Endothelial cell of umbilical vein (primary cell): ENCODE measurements around the gene ANKRD50. TPM values are rescaled to one million over a fixed set of nuclear protein-coding genes. Genes with fewer than 3 reads are reported as not detected.

Experiments used
- BruUV-seq: library from RNA; stranded (reverse); fragments of 400-500 nt; replicated peaks from 2 replicates; lab custom pipeline; 2021; lab: Mats Ljungman, UMichigan
- CTCF ChIA-PET: fragments of 300-600, 350-600 bp; sonication (Branson Sonifier 250); formaldehyde crosslinking; loops from one replicate; lab custom pipeline; 2021; ENCODE audit warnings: antibody characterized with exemption, inconsistent platforms; lab: Charles Lee
- POLR2A ChIA-PET: fragments of 300-600, 350-600 bp; sonication (Branson Sonifier 250); formaldehyde crosslinking; loops from one replicate; lab custom pipeline; 2021; ENCODE audit warnings: antibody characterized with exemption, inconsistent platforms; lab: Charles Lee
- DNase-seq: peaks from one replicate; pipeline ENCODE4 v3.0.0-alpha.2; 2011; ENCODE audit warnings: low read depth, low spot score
- FAIRE-seq: peaks from 2 replicates; lab custom pipeline; 2011; peaks lifted over from hg19 to GRCh38; lab: Jason Lieb, UNC
- H2AFZ ChIP-seq: 2 replicates; pipeline ENCODE4 v1.6.0; 2012; ENCODE audit warnings: low read depth, low read length, control low read depth, inconsistent platforms
- H3K27ac ChIP-seq: 2 replicates; pipeline ENCODE4 v1.5.1; 2011; ENCODE audit warnings: low read depth, mild to moderate bottlenecking, control low read depth, low read length, moderate library complexity; ENCODE audit not compliant: insufficient read depth
- H3K27me3 ChIP-seq, 2 experiments: 2 replicates each; pipeline versions ENCODE4 v1.6.0 to v1.6.1; 2011; ENCODE audit warnings: low read length in 2 of 2, mixed read lengths in 1 of 2; ENCODE audit not compliant: control insufficient read depth in 2 of 2, insufficient read depth in 2 of 2
- H3K36me3 ChIP-seq, 2 experiments: 2 replicates in 1 of 2; 3 replicates in 1 of 2; pipeline ENCODE4 v1.5.1; 2011; ENCODE audit warnings: low read length in 2 of 2, mild to moderate bottlenecking in 1 of 2, moderate library complexity in 1 of 2; ENCODE audit not compliant: control insufficient read depth in 2 of 2, insufficient read depth in 2 of 2; ENCODE audit errors: extremely low read depth in 1 of 2
- H3K4me1 ChIP-seq: 3 replicates; pipeline ENCODE4 v1.5.1; 2011; ENCODE audit warnings: mild to moderate bottlenecking, low read length; ENCODE audit not compliant: control insufficient read depth, insufficient read depth; ENCODE audit errors: extremely low read depth
- H3K4me2 ChIP-seq: 2 replicates; pipeline ENCODE4 v1.6.1; 2011; ENCODE audit warnings: low read length, control low read depth, mixed read lengths; ENCODE audit not compliant: insufficient read depth
- H3K4me3 ChIP-seq, 3 experiments: fragments of 200-600 bp in 1 of 3; sonication (generic), shearing (Covaris generic) in 1 of 3; replicated peaks in 1 of 3; 2 replicates each; pipeline ENCODE4 v1.5.1; 2011 to 2016; ENCODE audit warnings: control low read depth in 3 of 3, low read length in 3 of 3, mild to moderate bottlenecking in 2 of 3, inconsistent platforms in 1 of 3, low read depth in 1 of 3, moderate library complexity in 1 of 3; ENCODE audit not compliant: insufficient read depth in 1 of 3
- H3K79me2 ChIP-seq: 2 replicates; pipeline ENCODE4 v1.6.0; 2012; ENCODE audit warnings: low read length, inconsistent platforms; ENCODE audit not compliant: control insufficient read depth, insufficient read depth
- H3K9ac ChIP-seq: replicated peaks from 2 replicates; pipeline ENCODE3; 2011; ENCODE audit warnings: low read length, control low read depth; ENCODE audit not compliant: insufficient read depth; ENCODE audit errors: extremely low read depth
- H3K9me1 ChIP-seq: replicated peaks from 3 replicates; pipeline ENCODE4 v1.6.0; 2011; ENCODE audit warnings: mild to moderate bottlenecking, low read length; ENCODE audit not compliant: control insufficient read depth, insufficient read depth; ENCODE audit errors: extremely low read depth
- H3K9me3 ChIP-seq: replicated peaks from 2 replicates; pipeline ENCODE4 v1.5.1; 2012; ENCODE audit warnings: low read length, inconsistent platforms; ENCODE audit not compliant: control insufficient read depth, insufficient read depth
- H4K20me1 ChIP-seq: replicated peaks from 2 replicates; pipeline ENCODE3; 2011; ENCODE audit warnings: mild to moderate bottlenecking, low read length; ENCODE audit not compliant: control insufficient read depth, insufficient read depth; ENCODE audit errors: extremely low read depth
- CTCF ChIP-seq, 2 donors: IDR thresholded peaks; 1 replicate in 1 of 2; 2 replicates in 1 of 2; pipeline ENCODE4 v1.5.1; 2011; ENCODE audit warnings: low read length in 2 of 2, mild to moderate bottlenecking in 2 of 2, moderate library complexity in 2 of 2, control low read depth in 1 of 2, inconsistent platforms in 1 of 2, low read depth in 1 of 2; ENCODE audit not compliant: insufficient read depth in 1 of 2; ENCODE audit errors: extremely low read depth in 1 of 2
- EZH2 ChIP-seq: IDR thresholded peaks from 2 replicates; pipeline ENCODE4 v1.6.1; 2012; ENCODE audit warnings: borderline replicate concordance, low read depth, mild to moderate bottlenecking, moderate library complexity, low read length, inconsistent platforms; ENCODE audit not compliant: severe bottlenecking
- FOS ChIP-seq: IDR thresholded peaks from 2 replicates; pipeline ENCODE4 v1.6.1; 2011; ENCODE audit warnings: mild to moderate bottlenecking, low read length, moderate library complexity, borderline replicate concordance; ENCODE audit not compliant: insufficient read depth
- GATA2 ChIP-seq: IDR thresholded peaks from 2 replicates; pipeline ENCODE4 v1.7.0; 2011; ENCODE audit warnings: low read depth, mild to moderate bottlenecking, moderate library complexity, mixed read lengths, low read length; ENCODE audit not compliant: insufficient read length, insufficient read depth
- JUN ChIP-seq: IDR thresholded peaks from 2 replicates; pipeline ENCODE4 v1.6.1; 2011; ENCODE audit warnings: borderline replicate concordance, low read depth; ENCODE audit not compliant: insufficient read length, insufficient read depth
- MYC ChIP-seq: IDR thresholded peaks from one replicate; pipeline ENCODE4 v1.6.1; 2011; ENCODE audit warnings: mild to moderate bottlenecking, low read depth, low read length
- POLR2A ChIP-seq: IDR thresholded peaks from 2 replicates; pipeline ENCODE4 v1.6.1; 2012; ENCODE audit warnings: low read depth, mild to moderate bottlenecking, control low read depth, low read length
- POLR2AphosphoS5 ChIP-seq: IDR thresholded peaks from 2 replicates; pipeline ENCODE4 v1.6.1; 2012; ENCODE audit warnings: low read depth, mild to moderate bottlenecking, control low read depth, low read length, moderate library complexity; ENCODE audit not compliant: insufficient read depth
- dilution Hi-C: fragments of 300-500 bp; cut with MboI; formaldehyde crosslinking; loops from one replicate; pipeline ENCODE4 v1.15.0; 2019; ENCODE audit warnings: low sequenced_read_pairs; ENCODE audit not compliant: extremely low pct_ligation_motif_present
- intact Hi-C: fragments of 100-400 bp; cut with micrococcal nuclease; formaldehyde crosslinking; loops from one replicate; pipeline ENCODE4 v1.10.0; 2022
- polyA plus RNA-seq, 4 experiments: library from polyadenylated mRNA; depleted of rRNA in 3 of 4; stranded (reverse) in 3 of 4; unstranded in 1 of 4; fragments of >200 nt; gene quantifications; 2 replicates each; pipeline versions ENCODE4 v1.2.1 to v1.2.3, GENCODE V29; 2011 to 2012; ENCODE audit warnings: missing spikeins in 1 of 4
- total RNA-seq: library from RNA; stranded (reverse); gene quantifications from 2 replicates; pipeline ENCODE4 v1.2.3, GENCODE V29; 2021
- TF ChIP-seq, protein P1 (sequence below): IDR thresholded peaks from 2 replicates; pipeline ENCODE4 v1.6.1; 2011; ENCODE audit not compliant: insufficient read depth, insufficient read length

ANKRD50 gene
- total and polyA plus RNA-seq, 2 donors (not counting 3 experiments of a cell fraction or from before 2014, with no cell fraction given): 24.5 to 63.6 TPM

DNA sequence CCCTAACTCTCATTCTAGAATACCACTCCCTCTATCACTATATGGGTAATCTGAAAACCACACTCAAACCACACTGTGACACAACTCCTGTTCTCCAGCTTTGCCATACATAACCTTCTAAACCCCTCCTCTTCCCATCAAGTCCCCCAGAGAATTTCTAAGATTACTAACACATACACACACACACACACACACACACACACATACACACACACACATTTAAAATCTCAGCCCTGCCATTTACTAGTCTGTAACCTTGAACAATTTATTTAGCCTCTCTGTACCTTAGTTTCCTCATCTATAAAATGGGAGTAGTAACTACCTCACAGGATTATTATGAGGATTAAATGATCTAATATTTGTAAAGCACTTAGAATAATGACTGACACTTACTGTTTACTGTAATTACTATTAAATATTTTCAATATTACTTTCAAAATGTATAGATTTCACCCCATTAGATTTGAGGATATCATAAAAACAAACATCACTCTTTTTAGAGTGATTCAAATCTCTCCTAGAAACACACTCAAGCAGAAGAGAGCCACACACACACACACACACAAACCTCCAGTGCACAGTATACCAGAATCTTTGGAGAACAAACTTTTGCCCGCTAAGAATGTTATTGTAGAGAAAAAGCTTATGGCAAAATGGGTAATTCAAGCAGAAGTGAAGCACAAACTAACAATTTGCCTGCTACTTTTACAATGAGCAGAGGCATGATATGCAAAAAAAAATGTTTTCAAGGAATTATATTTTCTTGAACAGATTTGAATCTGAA, 3.8 kb downstream of the ANKRD50 start:
- Histone ChIP-seq H3K27me3 (no peaks in the 10 kb centered on the region), H3K9me3 (no peaks in the 10 kb centered on the region), H3K79me2 (peaks cover 87% of the 10 kb centered on the region), H3K4me2 (peak overlapping the region; percentile 100), H3K27ac (peak overlapping the region; percentile 94), H2AFZ (no peak overlapping the region), H3K4me1 (peaks cover 52% of the 10 kb centered on the region), H3K4me3 (peak overlapping the region; percentile 62 to 97 (median 78)), H3K36me3 (peaks cover 0 to 19% of the 10 kb centered on the region in 2 experiments), H3K9ac (peak overlapping the region; percentile 99), H4K20me1 (peaks cover 24% of the 10 kb centered on the region), H3K9me1 (peaks cover 1% of the 10 kb centered on the region)
- FAIRE-seq (no peak), DNase-seq (peak; percentile 58)
- POLR2A ChIA-PET: interaction anchor here (1.7 kb wide), 1 partner anchor 374 kb away, joined by 5 read pairs; no protein-coding TSS in a partner anchor
- intact Hi-C loops: no loop called here
- CTCF ChIA-PET: interaction anchor here (1.0 to 2.1 kb wide), 4 partner anchors 25 to 536 kb away, joined by 3 to 7 read pairs (median 4); no protein-coding TSS in a partner anchor
- dilution Hi-C loops: no loop called here
- TF ChIP-seq POLR2A (no peak), JUN (no peak), CTCF (IDR thresholded peaks at IDR 0.05; ENCODE audit: extremely low read depth in 1 of 2, insufficient read depth in 1 of 2, low read depth in 1 of 2, low read length in 2 of 2) (no peak)
- BruUV-seq: no TSS peak

DNA sequence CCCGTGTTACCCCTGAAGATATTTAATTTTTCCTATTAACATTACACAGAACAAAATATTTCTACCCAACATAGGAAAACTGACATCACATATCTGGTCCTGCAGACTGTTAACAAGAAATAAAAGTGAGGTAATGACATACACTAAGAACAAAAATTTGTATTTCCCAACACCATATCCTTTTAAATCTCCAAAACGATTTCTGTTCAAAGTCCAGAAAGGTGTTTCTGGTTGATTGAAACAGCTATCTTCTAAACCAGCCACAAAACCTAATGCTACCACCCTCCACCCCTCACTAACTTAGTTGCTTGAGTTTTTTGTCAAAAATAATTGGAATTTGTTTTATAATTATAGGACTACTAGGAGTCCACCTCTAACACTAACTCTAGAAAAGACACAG, 7.1 kb downstream of the ANKRD50 start:
- intact Hi-C loops: no loop called here
- peaks cover 2 to 31% of the 10 kb centered on the region in 2 experiments for H3K36me3 ChIP-seq
- H3K9me1 ChIP-seq: peaks cover 2% of the 10 kb centered on the region

More for the DNA sequence above, 7.1 kb downstream of the ANKRD50 start:
- POLR2A ChIA-PET: no interaction called here
- H3K27me3 ChIP-seq: no peaks in the 10 kb centered on the region
- peak overlapping the region; percentile 22 for H3K9ac ChIP-seq
- peak overlapping the region; percentile 100 for H3K4me2 ChIP-seq
- TF ChIP-seq POLR2A: no peak
- no peak for TF ChIP-seq CTCF (IDR thresholded peaks at IDR 0.05; ENCODE audit: extremely low read depth in 1 of 2, insufficient read depth in 1 of 2, low read depth in 1 of 2, low read length in 2 of 2)
- no peak for TF ChIP-seq FOS
- no peak for TF ChIP-seq EZH2
- TF ChIP-seq MYC: no peak
- TF ChIP-seq GATA2: no peak
- no peak for TF ChIP-seq JUN
- TF ChIP-seq, protein P1, sequence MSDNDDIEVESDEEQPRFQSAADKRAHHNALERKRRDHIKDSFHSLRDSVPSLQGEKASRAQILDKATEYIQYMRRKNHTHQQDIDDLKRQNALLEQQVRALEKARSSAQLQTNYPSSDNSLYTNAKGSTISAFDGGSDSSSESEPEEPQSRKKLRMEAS: no peak
- TF ChIP-seq POLR2AphosphoS5: no peak
- H3K4me1 ChIP-seq: peaks cover 48% of the 10 kb centered on the region
- BruUV-seq: no TSS peak
- no peak overlapping the region for H3K27ac ChIP-seq
- H4K20me1 ChIP-seq: peaks cover 29% of the 10 kb centered on the region
- no peaks in the 10 kb centered on the region for H3K9me3 ChIP-seq
- no peak overlapping the region for H2AFZ ChIP-seq
- FAIRE-seq (no peak), DNase-seq (no peak)
- H3K79me2 ChIP-seq: peaks cover 100% of the 10 kb centered on the region
- CTCF ChIA-PET: interaction anchor here (2.7 kb wide), 1 partner anchor 371 kb away, joined by 18 read pairs; no protein-coding TSS in a partner anchor
- dilution Hi-C loops: no loop called here
- H3K4me3 ChIP-seq: peak overlapping the region in 1 of 3 experiments; percentile 97
